ENCODE measurements around the gene DBNDD1.
A peak's percentile ranks its signal among the peaks of the same experiment; 100 is the strongest.
"Not testable (repeated sequence)": the region's sequence is repeated elsewhere in the genome, so short reads cannot be mapped to it uniquely, and the experiment has no call there.

The DBNDD1 gene

DNA sequence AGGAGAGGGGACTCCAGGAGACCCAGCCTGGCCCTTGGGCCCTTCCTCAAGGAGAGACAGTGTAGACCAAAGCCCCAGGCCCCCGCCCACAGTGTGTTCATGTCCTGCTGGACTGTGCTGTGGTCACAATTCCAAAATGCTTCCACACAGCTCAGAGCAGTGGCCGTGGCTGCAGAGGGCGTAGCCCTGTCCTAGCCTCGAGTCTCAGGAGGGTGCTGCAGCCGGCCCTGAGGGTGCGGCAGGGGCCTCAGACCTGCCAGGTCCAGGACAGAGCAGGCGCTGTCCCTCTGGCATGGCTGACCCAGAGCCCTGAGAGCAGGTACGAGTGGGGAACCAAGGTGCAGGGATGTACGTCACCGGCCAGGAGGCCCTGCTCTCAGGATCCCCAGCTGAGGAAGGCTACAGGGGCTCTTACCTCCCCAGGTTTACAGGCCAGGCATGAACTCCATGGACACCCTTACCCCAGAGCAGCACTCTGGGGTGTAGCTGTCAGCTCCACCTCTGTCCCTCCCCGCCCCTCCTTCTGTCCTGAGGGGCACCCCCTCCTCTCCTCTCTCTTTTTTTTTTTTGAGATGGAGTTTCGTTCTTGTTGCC, 7.3 kb downstream of the DBNDD1 start:
- DNase-seq (ENCODE audit: low spot score), result no peak
- TF ChIP-seq CTCF (IDR thresholded peaks at IDR 0.05; ENCODE audit: borderline replicate concordance, control extremely low read depth, extremely low read depth, insufficient read depth, missing control alignments), result no peak
- in situ Hi-C loops (cut with MboI; ENCODE audit: low sequenced_read_pairs, unreplicated experiment), result no loop called here

DNA sequence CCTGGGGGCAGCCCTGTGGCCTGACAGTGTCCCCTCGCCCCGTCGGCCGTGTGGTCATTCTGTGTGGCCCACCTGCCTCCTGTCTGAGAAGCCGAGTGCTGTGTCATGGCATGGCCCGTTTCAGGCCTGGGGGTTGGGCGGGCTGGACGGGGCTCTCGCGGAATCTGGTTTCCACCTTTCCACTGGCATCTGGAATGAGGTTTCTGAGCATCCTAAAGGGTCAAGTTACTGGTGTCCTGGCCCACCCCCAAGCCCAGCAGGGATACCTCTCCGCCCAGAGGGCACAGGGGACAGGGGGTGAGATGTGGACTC, 7.8 kb downstream of the DBNDD1 start:
- in situ Hi-C loops (cut with MboI; ENCODE audit: low sequenced_read_pairs, unreplicated experiment), result no loop called here
- no peak for TF ChIP-seq CTCF (IDR thresholded peaks at IDR 0.05; ENCODE audit: borderline replicate concordance, control extremely low read depth, extremely low read depth, insufficient read depth, missing control alignments)

DNA sequence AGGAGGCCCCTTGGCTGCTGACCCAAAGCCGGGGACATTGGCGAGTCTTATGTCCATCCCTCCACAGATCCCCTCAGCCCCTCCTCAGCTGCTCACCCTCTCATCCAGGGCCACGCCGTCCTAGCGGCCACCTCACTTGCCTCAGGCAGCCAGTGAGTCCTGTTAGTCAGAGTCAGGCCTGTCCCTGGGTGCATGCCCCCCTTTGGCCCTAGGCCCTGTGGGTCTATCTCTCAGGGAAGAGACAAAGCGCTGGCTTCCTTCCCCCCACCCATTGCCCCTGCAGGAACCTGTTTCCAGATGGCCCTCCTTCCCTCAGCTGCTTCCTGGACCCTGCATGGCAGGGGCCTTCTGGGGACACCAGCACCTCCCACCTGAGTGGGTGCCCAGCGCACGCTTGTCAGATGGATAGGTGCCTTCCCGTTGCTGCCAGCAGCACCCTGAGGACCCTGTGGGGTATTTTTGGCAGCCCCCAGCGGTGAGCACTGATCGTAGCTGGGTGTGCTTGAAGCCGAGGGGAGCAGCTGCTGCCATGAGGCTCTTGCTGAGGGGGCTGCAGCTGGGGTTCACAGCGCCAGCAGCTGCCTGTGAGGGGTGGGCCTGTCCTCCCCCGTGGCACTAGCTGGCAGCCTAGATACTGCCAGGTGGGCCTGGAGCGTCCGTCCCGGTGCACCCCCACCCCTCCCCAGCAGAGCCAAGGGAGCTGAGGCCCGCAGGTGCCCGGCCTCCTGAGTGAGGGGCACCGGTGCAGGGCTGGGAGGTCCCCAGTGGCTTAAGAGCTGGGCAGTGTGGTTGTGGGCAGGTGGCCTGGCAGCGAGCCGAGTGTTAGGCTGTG, 8.4 kb downstream of the DBNDD1 start:
- no peak for DNase-seq (ENCODE audit: low spot score)
- in situ Hi-C loops (cut with MboI; ENCODE audit: low sequenced_read_pairs, unreplicated experiment), result no loop called here
- TF ChIP-seq CTCF (IDR thresholded peaks at IDR 0.05; ENCODE audit: borderline replicate concordance, control extremely low read depth, extremely low read depth, insufficient read depth, missing control alignments), result no peak

More for the DNA sequence above, 7.8 kb downstream of the DBNDD1 start:
- no peak for DNase-seq (ENCODE audit: low spot score)

DNA sequence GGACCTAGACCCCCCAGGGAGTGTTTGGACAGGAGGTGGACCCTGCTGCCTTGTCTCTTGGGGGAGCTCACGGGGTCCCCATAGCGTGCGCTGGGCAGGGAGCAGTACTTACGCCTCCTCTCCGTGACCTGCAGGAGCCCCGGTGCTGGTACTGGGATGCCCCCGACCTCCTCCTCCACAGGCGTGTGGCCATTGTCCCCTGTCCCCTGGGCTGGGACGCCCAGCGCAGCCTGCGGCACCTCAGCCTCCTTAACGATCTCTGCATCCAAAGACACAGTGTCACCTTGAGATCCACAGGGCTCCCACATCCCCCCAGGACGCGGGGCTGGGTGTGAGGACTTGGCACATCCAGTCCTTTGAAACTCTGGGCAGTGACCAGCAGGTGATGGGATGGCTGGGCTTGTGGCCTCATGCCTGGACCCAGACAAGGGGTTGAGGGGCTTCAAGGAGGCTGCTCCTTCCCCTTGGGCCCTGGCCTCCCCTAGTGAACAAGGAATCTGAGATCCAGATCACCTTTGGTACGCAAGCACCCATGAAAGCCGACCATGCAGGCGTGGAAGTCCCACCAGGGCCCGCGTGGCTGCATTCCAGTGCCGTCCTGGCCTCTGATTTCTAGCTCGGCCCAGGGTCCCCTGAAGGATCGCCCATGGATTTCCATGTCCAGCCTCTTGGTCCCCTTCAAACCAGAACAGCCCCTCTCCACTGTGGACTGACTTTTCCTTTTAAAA, 9.9 kb downstream of the DBNDD1 start:
- TF ChIP-seq CTCF (IDR thresholded peaks at IDR 0.05; ENCODE audit: borderline replicate concordance, control extremely low read depth, extremely low read depth, insufficient read depth, missing control alignments), result no peak
- in situ Hi-C loops (cut with MboI; ENCODE audit: low sequenced_read_pairs, unreplicated experiment), result no loop called here
- no peak for DNase-seq (ENCODE audit: low spot score)

DNA sequence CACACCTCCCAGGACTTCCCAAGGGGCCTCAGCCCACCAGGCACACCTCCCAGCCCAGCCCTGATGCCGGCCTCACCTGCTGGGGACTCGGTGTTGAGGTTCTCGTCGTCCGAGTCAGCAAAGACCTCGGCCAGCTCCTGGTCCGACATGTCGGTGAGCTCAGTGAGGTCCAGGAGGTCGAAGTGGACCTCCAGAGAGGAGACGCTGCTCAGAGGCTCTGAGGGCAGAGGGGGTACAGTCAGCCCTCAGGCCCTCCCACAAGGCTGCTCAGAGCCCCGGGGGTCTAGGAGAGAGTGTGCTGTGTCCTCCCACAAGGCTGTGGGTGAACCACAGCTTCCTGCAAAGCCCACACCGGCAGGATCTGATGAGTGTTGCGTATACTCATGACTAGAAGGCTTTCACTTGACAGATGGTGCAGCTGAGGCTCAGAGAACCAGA, 10.5 kb downstream of the DBNDD1 start:
- DNase-seq (ENCODE audit: low spot score), result peak; percentile 85
- in situ Hi-C loops (cut with MboI; ENCODE audit: low sequenced_read_pairs, unreplicated experiment), result no loop called here
- TF ChIP-seq CTCF (IDR thresholded peaks at IDR 0.05; ENCODE audit: borderline replicate concordance, control extremely low read depth, extremely low read depth, insufficient read depth, missing control alignments), result no peak

GRCh38 chr16:90007635-90008234, 11.5 kb downstream of the DBNDD1 start:
- DNase-seq (ENCODE audit: low spot score); in situ Hi-C loops (cut with MboI; ENCODE audit: low sequenced_read_pairs, unreplicated experiment): not testable (repeated sequence)
